ENCODE results near the gene PDXK.

PDXK gene

GRCh38 chr21:43691086-43691795 lies 27.7 kb upstream of the PDXK start:
- Histone ChIP-seq H3K36me3 (ENCODE audit: low read length) (0 out of 2 replicates have a peak, but pooled peaks cover 7% of the 10 kb centered on the region), H3K4me2 (ENCODE audit: low read depth, low read length, poor library complexity, severe bottlenecking) (no peak overlapping the region), H3K27ac (ENCODE audit: low read depth, low read length) (no peak overlapping the region), H3K27me3 (ENCODE audit: low read length) (no peaks in the 10 kb centered on the region), H3K9me2 (replicated peaks; ENCODE audit: insufficient read depth, low read length) (no peaks in the 10 kb centered on the region), H3K9ac (ENCODE audit: low read length) (no peak overlapping the region), H3K4me3 (ENCODE audit: insufficient read depth, low read length, poor library complexity, severe bottlenecking) (no peak overlapping the region), H3F3A (ENCODE audit: insufficient read depth) (no peaks in the 10 kb centered on the region), H2AFZ (ENCODE audit: low read depth, low read length, severe bottlenecking) (no peak overlapping the region), H3K9me3 (ENCODE audit: insufficient read depth, low read length) (no peaks in the 10 kb centered on the region), H4K20me1 (ENCODE audit: low read depth, low read length) (no peaks in the 10 kb centered on the region), H3K79me2 (ENCODE audit: insufficient read depth, low read length) (no peaks in the 10 kb centered on the region)
- TF ChIP-seq CTCF (IDR thresholded peaks at IDR 0.05; ENCODE audit: insufficient read depth, low read length, poor library complexity, severe bottlenecking) (no peak), EZH2phosphoT487 (conservative IDR thresholded peaks at IDR 0.05; ENCODE audit: low read length) (no peak)

GRCh38 chr21:43691801-43692200 lies 27.1 kb upstream of the PDXK start:
- no peaks in the 10 kb centered on the region for H3K9me3 ChIP-seq (ENCODE audit: insufficient read depth, low read length)
- TF ChIP-seq CTCF (IDR thresholded peaks at IDR 0.05; ENCODE audit: insufficient read depth, low read length, poor library complexity, severe bottlenecking) (no peak), EZH2phosphoT487 (conservative IDR thresholded peaks at IDR 0.05; ENCODE audit: low read length) (no peak)
- H3K36me3 ChIP-seq (ENCODE audit: low read length), result 0 out of 2 replicates have a peak, but pooled peaks cover 7% of the 10 kb centered on the region
- no peaks in the 10 kb centered on the region for H3K27me3 ChIP-seq (ENCODE audit: low read length)
- H3K4me2 ChIP-seq (ENCODE audit: low read depth, low read length, poor library complexity, severe bottlenecking), result no peak overlapping the region
- no peak overlapping the region for H3K9ac ChIP-seq (ENCODE audit: low read length)
- H3K79me2 ChIP-seq (ENCODE audit: insufficient read depth, low read length), result no peaks in the 10 kb centered on the region
- no peaks in the 10 kb centered on the region for H3K9me2 ChIP-seq (replicated peaks; ENCODE audit: insufficient read depth, low read length)
- no peaks in the 10 kb centered on the region for H4K20me1 ChIP-seq (ENCODE audit: low read depth, low read length)
- H2AFZ ChIP-seq (ENCODE audit: low read depth, low read length, severe bottlenecking), result no peak overlapping the region
- no peaks in the 10 kb centered on the region for H3F3A ChIP-seq (ENCODE audit: insufficient read depth)
- H3K4me3 ChIP-seq (ENCODE audit: insufficient read depth, low read length, poor library complexity, severe bottlenecking), result no peak overlapping the region
- H3K27ac ChIP-seq (ENCODE audit: low read depth, low read length), result no peak overlapping the region

GRCh38 chr21:43692949-43693348 lies 26.0 kb upstream of the PDXK start:
- no peak overlapping the region for H3K4me2 ChIP-seq (ENCODE audit: low read depth, low read length, poor library complexity, severe bottlenecking)
- H3K27ac ChIP-seq (ENCODE audit: low read depth, low read length), result no peak overlapping the region
- H4K20me1 ChIP-seq (ENCODE audit: low read depth, low read length), result no peaks in the 10 kb centered on the region
- H3K4me3 ChIP-seq (ENCODE audit: insufficient read depth, low read length, poor library complexity, severe bottlenecking), result no peak overlapping the region
- H3K27me3 ChIP-seq (ENCODE audit: low read length), result no peaks in the 10 kb centered on the region
- no peaks in the 10 kb centered on the region for H3K9me3 ChIP-seq (ENCODE audit: insufficient read depth, low read length)
- TF ChIP-seq EZH2phosphoT487 (conservative IDR thresholded peaks at IDR 0.05; ENCODE audit: low read length) (no peak), CTCF (IDR thresholded peaks at IDR 0.05; ENCODE audit: insufficient read depth, low read length, poor library complexity, severe bottlenecking) (no peak)
- no peaks in the 10 kb centered on the region for H3K79me2 ChIP-seq (ENCODE audit: insufficient read depth, low read length)
- no peak overlapping the region for H3K9ac ChIP-seq (ENCODE audit: low read length)
- 0 out of 2 replicates have a peak, but pooled peaks cover 7% of the 10 kb centered on the region for H3K36me3 ChIP-seq (ENCODE audit: low read length)
- no peaks in the 10 kb centered on the region for H3K9me2 ChIP-seq (replicated peaks; ENCODE audit: insufficient read depth, low read length)
- H3F3A ChIP-seq (ENCODE audit: insufficient read depth), result peaks cover 7% of the 10 kb centered on the region; the same call in 1 of the 2 replicates
- no peak overlapping the region for H2AFZ ChIP-seq (ENCODE audit: low read depth, low read length, severe bottlenecking)
